GM19043 (cell line): Measurements from ENCODE around the gene C11orf24.
"Not testable (repeated sequence)": the region's sequence is repeated elsewhere in the genome, so short reads cannot be mapped to it uniquely, and the experiment has no call there.

Source experiments
- ATAC-seq: cut with Tn5 transposase; IDR thresholded peaks from one replicate; pipeline ENCODE4 v1.9.1; 2021; ENCODE audit warnings: low read depth; ENCODE audit not compliant: unreplicated experiment

The C11orf24 gene

DNA sequence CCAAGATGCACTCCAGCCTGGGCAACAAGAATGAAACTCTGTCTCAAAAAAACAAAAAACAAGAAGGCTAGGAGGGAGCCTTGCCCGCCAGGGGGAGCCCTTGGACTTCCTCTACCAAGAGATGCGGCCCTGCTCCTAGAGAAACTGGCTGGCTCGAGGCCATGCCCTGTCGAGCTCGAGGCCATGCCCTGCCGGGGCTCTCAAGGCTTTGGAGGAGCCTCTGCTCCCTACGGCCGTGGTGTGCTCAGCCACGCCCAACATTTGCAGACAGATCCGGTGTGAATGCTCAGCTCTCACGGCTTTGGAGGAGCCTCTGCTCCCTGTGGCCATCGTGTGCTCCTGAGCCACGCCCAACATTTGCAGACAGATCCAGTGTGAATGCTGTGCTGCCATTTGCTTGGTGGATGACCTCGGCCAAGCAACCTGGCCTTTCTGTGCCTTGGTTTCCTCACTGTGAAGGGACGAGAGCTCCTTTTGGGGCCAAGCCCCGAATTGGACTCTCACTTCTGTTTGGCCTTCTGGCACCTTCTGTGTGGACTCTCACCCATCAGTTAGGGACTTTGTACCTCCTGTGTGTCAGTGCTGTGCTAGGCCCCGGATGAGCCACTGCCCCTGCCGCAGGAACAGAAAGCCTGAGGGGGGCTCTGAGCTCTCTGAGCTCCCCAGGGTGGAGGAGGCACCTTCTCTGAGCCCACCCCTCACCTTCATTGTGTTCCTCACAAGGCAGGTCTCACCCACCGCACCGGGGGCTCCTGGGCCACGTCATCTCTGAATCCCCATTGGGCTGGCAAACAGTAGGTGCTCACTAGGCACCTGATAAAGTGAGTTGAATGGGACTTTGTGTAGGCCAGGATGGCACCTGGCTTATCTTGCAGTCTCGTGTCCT is 14.1 kb downstream of the C11orf24 start:
- no peak for ATAC-seq

DNA sequence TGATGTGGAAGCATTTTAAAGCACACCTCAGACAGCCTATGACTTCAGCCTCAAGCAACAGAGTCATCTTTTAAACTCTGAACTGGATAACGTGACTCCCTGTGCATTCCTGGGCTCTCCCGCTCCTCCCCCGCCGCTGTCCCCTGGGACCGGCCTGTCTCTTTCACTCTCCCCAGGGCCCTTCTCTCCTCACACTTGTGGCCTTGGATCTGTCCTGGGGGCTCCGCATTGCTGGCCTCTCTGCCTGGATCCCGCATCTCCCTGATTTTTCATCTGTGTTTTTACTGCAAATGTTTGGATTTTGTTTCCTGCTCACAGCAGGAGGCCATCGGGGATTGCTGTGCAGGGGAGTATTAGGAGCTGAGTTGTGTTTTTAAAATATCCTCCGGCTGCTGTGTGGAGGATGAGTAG is 15.4 kb downstream of the C11orf24 start:
- no peak for ATAC-seq

DNA sequence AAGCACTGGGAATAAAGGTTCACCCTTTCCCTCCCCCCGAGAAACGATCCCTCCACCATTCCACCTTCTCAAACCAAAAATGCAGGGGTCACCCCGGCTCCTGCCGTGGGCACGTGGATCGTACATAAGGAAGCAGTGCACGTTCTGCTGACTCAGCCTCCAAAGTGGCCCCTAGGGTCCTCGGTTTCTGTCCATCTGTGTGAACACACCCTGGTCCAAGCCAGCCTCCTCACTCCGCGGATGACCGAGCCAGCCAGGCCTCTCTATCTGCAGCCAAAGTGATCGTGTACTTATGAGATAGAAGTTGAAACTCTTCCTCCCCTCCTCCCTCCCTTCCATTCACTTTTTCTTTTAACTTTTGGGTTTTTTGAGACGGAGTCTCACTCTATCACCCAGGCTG is 16.2 kb downstream of the C11orf24 start:
- no peak for ATAC-seq

DNA sequence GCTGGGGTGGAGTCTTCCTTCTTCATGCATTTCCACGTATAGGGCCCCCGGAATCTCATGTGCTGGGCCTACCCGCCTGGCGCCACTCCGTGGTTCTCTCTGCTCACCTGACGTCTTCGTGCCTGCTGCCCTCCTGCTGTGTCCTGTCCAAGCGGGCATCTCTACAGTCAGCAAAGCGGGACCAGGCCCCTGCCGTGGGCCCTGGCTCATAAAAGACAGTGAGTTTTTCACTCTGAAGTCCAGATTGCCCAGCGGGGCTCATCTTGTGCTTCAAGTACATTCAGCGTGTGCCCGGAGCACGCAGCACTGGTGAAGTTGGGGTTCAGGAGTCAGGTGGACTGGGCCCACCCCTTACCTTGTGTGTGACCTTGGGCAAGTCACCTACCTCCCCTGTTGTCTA is 17.4 kb downstream of the C11orf24 start:
- ATAC-seq = no peak

DNA sequence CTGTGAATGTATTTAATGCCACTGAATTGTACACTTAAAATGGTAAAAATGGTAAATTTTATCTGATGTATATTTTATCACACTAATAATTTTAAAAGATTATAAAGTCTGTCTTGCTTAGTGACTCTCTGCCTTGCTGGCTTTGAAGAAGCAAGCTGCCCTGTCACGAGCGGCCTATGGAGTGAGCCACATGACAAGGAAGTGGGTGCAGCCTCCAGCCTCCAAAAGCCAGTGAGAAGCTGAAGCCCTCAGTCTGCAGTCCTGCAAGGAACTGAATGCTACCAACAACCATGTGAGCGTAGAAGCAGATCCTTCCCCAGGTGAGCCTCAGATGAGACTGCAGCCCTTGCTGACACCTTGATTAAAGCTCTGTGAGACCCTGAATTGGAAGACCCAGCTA is 20.0 kb downstream of the C11orf24 start:
- ATAC-seq = no peak

DNA sequence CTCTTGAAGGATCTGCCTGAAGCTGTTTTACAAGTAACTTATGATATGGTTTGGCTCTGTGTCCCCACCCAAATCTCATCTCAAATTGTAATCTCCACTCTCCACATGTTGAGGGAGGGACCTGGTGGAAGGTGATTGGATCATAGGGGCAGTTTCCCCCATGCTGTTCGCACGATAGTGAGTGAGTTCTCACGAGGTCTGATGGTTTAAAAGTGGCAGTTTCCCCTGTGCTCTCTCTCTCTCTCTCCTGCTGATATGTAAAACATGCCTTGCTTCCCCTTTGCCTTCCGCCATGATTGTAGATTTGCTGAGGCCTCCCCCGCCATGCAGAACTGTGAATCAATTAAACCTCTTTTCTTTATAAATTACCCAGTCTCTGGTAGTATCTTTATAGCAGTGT is 26.9 kb downstream of the C11orf24 start:
- ATAC-seq = not testable (repeated sequence)

DNA sequence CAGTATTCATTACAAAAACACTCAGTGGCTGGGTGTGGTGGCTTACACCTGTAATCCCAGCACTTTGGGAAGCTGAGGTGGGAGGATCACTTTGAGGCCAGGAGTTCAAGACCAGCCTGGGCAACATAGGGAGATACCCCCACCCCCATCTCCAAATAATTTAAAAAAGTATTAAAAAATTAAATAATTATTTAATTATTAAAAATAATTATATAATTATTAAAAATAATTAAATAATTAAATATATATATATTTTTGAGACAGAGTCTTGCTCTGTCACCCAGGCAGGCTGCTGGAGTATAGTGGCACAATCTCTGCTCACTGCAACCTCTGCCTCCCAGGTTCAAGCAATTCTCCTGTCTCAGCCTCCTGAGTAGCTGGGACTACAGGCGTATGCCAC is 27.9 kb downstream of the C11orf24 start:
- ATAC-seq = not testable (repeated sequence)

DNA sequence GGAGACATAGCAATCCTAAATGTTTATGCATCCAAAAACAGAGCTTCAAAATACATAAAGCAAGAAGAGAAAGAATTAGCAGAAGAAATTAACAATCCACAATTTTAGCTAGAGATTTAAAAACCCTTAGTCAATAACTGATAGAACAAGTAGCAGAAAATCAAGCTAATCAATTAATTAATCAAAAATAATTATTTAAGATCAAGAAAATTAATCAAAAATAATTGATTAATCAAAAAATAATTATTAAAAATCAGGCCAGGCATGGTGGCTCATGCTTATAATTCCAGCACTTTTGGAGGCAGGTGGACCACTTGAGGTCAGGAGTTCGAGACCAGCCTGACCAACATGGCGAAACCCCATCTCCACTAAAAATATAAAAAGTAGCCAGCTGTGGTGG is 29.2 kb downstream of the C11orf24 start:
- no peak for ATAC-seq

DNA sequence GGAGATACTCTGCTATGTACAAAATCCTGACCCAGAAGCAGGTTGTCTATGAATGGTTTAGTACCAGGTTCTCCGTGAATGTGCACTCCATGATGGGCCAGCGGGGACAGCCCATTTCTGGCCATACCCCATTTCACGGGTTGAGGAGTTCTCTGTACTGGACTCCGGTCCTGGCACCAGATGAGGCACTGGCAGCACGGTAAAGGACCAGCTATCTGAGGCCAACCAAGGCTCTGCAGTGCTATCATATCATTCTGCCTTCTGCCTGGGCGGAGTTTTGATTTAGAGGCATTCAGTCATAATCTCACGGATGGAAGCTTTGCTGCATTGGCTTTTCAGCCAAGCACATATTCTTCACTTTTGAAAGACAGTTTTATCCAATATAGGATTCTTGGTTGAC is 40.2 kb downstream of the C11orf24 start:
- no peak for ATAC-seq

DNA sequence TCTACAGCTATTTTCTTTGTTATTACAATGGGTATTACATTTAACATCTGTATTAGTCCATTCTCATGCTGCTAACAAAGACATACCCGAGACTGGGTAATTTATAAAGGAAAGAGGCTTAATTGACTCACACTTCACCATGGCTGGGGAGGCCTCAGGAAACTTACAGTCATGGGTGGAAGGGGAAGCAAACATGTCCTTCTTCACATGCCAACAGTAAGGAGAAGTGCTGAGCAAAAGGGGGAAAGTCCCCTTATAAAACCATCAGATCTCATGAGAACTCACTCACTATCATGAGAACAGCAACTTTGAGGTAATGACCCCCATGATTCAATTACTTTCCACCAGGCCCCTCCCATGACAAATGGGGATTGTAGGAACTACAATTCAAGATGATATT is 42.2 kb downstream of the C11orf24 start:
- ATAC-seq = no peak

DNA sequence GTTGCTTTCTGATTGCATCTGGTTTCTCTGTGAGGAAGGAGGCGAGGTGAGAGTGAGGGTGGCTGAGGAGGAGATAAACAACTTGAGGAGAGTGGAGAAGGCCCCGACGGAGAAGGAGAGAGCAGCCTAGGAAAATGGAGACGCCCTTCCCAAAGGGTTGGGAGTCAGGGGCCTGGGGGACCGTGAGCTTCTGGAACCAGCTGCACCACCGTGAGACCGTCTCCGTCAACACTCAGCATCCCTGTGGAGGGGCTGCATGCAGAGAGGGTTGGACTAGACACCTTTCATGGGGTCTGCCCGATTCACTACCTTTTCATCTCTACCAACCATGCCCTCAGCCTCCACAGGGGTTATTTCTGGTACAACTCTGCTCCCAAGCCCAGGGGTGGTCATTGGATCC is 45.4 kb downstream of the C11orf24 start:
- no peak for ATAC-seq

DNA sequence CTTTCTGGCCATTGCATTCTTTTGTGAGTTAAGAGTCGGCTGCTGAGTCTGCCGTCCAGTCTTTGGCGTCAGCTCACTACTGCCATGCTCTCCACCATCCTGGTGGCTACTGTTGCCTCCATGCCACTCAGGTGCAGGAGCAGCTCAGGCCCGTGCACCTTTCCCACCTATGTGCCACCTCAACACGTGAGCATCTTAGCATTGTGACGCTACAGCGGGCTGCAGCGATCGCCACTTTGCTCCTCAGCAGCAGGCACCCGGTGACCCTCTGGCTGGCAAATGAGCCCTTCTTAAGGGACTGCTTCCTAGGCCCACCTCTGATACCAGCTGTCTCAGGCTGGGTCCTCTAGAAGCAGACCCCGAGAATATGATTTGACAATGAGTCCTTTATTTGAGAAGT is 47.2 kb downstream of the C11orf24 start:
- no peak for ATAC-seq

DNA sequence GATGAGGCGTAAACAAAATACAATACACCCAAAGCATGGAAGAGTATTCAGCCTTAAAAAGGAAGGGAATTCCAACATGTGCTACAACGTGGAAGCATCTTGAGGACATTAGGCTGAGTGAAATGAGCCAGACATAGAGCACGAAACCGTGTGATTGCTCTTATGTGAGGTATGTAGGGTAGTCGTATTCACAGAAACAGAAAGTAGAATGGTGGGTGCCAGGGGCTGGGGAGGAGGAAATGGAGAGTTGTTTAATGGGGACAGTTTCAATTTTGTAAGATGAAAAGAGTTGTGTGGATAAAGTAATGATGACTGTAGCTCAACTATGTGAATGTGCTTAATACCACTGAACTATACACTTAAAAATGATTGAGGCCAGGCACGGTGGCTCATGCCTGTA is 48.5 kb downstream of the C11orf24 start:
- no peak for ATAC-seq

DNA sequence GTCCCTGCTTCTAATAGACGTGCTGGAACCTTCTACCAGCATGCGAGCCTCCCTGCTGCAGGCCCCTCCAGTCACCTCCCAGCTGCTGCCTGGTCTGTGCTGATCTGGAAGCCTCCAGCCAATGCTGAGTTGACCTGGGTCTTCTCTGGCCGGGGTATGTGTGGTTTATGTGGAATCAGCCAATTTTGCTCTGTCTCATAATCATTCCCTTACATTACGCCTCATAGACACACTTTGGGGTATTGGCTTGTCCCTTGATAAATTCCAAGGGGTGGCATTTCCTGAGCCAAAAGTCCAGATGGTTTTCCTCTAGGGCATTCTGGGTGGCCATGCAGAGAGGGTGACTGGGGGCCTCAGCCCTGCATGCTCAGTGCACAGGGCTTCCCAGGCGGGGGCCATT is 50.4 kb downstream of the C11orf24 start:
- ATAC-seq = no peak

DNA sequence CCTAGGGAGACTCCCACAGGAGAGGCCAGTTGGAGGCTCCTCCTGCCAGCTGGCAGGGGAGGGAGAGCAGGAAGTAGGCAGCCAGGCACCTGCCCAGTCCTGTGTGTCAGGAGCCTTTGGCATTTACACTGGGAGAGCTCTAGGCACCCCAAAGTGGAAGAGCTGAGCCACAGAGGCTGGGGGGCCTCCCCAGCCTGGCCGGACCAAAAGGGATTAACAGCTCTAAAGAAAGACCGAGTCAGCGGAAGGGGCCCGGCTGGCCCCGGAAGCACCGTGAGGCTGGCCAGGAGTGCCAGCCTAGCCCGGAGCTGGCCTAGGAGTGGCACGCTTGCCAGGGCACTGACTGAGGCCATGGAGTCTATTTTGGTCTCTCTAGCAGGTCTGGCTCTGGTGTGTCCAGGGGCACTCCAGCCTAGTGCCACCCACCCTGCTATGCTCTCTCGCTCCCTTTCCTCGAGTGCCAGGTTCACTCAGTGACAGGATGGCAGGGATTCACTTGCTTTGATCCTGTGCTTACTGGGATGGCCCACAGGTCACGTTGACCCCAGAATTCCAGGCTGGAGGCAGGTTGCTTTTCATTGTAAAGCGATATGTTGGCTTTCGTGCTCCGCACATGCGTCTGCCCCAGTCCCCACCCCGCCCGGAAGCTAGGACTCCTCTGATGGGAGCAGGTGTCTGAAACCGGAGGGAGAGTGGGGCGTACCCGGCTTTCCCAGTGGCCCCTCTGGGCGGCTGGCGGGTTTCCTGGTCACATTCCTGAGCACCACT is 55.4 kb downstream of the C11orf24 start:
- no peak for ATAC-seq

DNA sequence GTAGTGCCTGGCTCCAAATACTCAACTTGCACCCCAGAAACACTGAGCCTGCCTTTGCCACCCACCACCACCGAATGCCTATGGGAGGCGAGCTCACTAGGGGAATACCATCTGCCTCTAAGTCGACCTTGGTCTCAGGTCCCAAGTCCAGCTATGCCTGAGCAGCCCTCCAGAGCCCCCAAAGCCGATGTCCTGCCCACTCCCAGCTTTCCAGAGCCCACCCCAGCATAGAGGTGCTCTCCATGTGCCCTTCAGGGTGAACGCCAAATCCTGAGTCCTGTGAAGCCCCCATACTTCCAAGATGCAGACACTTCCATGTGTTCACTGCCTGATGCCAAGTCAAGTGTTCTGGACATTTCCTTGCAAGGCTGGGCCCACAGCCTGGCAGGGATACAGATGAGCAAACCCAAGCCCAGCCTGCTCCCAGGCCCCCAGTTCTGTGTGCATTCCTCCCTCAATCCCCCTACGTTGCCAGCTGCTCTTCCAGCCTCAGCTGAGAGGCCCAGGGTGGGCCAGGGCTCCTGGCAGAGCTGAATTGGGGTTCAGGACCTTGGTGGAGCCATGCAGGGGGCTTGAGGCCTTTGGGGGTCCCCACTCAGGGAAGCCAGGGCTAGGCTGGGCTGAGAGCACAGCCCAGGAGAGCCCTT is 56.1 kb downstream of the C11orf24 start:
- ATAC-seq = no peak

DNA sequence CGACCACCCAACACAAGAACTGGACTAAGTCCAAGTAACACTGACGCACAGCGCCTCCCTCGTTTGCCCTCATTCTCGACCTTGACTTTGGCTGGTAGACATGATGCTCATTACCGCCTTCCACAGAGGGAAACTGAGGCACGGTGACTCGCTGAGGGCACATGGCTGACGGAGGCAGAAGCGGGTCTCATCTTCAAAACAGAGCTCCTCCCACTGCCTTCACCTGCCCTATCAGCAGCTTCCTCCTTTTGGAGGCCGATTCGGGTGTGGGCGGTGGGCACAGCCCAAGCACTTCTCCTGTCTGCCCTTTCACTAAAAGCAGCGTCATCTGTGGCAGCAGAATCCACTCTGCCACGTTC is 56.7 kb downstream of the C11orf24 start:
- no peak for ATAC-seq

DNA sequence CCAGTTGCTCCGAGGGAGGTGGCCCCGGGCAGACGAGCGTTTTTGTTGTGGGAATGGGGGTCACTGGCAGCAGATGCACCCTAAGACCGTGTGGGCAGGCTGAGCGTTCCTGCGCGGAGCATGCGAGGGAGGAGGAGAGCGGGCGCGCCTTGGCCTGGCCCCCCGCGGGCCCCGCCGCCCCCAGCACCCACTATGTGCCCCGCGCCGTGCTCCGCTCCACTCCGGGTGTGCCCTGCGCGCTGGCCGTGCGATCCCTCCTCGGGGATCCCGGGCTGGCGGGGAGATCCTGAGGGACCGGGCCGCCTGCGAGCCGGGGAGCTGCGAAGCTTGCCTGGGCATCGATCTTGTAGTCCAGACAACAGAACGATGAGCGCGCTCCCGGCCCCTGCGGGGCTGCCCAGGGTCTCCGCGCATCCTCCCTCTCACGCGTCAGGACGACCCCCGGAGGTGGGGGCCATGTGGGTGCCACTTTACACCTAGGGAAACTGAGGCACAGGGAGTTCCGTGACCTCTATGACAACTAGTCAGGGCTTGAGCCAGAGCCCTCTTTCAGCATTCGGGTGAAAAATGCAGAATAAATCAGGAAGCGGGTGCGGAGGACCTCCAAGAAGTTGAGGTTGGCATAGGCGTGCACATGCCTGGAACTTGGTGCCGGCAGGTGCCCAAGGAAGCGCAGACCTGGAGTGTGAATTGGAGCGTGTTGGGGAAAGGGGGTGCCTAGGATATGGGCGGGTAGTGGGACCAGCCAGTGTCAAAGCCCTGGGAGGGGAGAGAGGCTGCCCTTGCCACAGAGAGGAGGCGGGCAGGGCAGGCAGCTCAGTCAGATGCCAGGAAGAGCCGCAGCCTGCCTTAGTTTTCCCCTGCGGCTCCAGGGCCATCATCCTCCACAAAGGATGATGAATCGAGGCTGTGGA is 57.3 kb downstream of the C11orf24 start:
- ATAC-seq = no peak

DNA sequence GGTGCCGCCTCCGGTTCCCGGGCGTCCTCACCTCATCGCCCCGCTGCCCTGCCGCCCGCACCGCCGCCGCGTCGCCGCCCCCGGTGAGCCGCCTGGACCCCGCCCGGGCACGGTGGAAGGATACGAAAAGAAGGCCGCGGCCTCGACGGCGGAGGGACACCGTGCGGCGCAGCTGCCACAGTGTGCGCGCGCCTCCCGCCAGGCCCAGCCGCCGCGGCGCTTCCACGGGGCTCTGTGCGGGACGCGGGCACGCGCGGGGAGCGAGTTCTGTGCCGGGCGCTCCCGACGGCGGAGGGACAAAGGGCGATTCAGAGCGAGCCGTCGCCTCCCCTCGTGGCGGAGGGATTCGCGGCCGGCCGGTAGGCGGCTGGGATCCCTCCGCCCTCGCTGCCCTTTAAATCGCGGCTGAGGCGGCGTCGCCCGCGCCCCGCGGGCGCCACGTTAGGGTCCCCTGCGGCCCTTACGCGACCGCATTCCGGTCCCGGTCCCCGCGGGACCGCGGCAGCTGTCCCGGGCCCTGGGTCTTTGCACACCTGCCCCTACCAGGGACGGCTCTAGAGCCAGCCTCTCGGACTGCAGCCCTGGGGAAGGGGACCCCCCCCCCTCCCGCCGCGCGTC is 58.1 kb downstream of the C11orf24 start:
- ATAC-seq = no peak

DNA sequence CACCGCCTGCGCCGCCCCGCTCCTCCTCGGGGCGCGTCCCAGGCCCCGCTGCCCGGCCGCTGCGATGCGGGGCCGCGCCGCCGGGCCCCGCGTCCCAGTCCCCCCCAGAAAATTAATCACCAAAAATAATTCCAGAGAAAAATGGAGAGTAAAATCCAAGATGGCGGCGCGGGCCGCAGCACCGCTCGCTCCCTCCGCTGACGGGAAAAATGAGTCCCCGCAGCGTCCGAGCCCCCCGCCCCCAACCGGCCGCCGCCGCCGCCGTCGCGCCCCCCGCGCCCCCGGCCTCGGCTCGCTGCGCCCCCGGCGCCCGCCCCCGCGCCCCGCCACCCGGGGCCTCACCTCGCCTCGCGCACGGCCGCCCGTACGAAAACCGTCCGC is 58.6 kb downstream of the C11orf24 start, which contains the start of gene KMT5B:
KMT5B (minus strand) TSS at position 162 of the 381 bp plus-strand sequence. CDS start 23,220 bp downstream, outside the sequence.
- ATAC-seq = no peak
